Measurements from ENCODE around the gene ANXA5.

ANXA5 gene

DNA sequence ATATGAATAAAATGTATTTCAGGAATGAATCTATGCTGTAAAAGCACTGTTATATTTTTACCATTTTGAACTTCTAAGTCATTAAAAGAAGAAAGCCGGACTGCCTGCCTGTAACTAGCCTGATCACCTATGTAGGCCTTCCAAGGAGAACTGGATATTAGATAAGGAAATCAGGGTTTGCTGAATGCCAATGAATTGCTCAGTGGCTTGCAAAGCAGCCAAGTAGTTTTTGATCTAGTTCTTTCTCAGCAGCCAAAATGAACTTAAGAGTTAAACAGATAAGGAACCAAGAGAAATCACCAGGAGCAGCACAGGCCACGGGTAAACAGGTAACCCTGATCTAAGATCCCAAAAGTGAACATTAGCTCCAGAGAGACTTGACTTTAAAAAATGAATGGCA is 3.3 kb downstream of the ANXA5 start:
- Histone ChIP-seq H3K27ac (no peak overlapping the region), H3K4me3 (ENCODE audit: low read depth, low read length) (no peak overlapping the region)

GRCh38 chr4:121692261-121692660 is 4.5 kb downstream of the ANXA5 start:
- TF ChIP-seq CTCF (IDR thresholded peaks at IDR 0.05) = no peak
- Histone ChIP-seq H3K9ac (no peak overlapping the region), H3K79me2 (no peaks in the 10 kb centered on the region), H3K4me2 (ENCODE audit: low read length) (no peak overlapping the region), H3K27me3 (ENCODE audit: control insufficient read depth, insufficient read depth, low read length) (no peaks in the 10 kb centered on the region), H3K4me1 (peaks cover 7% of the 10 kb centered on the region), H3K27ac (no peak overlapping the region), H3K9me3 (ENCODE audit: control insufficient read depth, low read length) (no peaks in the 10 kb centered on the region), H2AFZ (no peak overlapping the region), H3K4me3 (ENCODE audit: low read depth, low read length) (no peak overlapping the region), H3K36me3 (ENCODE audit: control insufficient read depth, insufficient read depth, low read length) (no peaks in the 10 kb centered on the region)

More for the DNA sequence above, 3.3 kb downstream of the ANXA5 start:
- Histone ChIP-seq H3K27me3 (ENCODE audit: control insufficient read depth, insufficient read depth, low read length) (no peaks in the 10 kb centered on the region), H3K36me3 (ENCODE audit: control insufficient read depth, insufficient read depth, low read length) (no peaks in the 10 kb centered on the region), H3K9ac (no peak overlapping the region), H3K79me2 (no peaks in the 10 kb centered on the region), H3K4me2 (ENCODE audit: low read length) (no peak overlapping the region), H3K4me1 (peaks cover 7% of the 10 kb centered on the region), H2AFZ (no peak overlapping the region), H3K9me3 (ENCODE audit: control insufficient read depth, low read length) (no peaks in the 10 kb centered on the region)
- no peak for TF ChIP-seq CTCF (IDR thresholded peaks at IDR 0.05)

GRCh38 chr4:121690001-121690400 is 6.8 kb downstream of the ANXA5 start:
- H2AFZ ChIP-seq = no peak overlapping the region
- H3K9ac ChIP-seq = no peak overlapping the region
- no peak overlapping the region for H3K4me2 ChIP-seq (ENCODE audit: low read length)
- peaks cover 4% of the 10 kb centered on the region for H3K4me1 ChIP-seq
- H3K4me3 ChIP-seq (ENCODE audit: low read depth, low read length) = no peak overlapping the region
- H3K9me3 ChIP-seq (ENCODE audit: control insufficient read depth, low read length) = no peaks in the 10 kb centered on the region
- no peaks in the 10 kb centered on the region for H3K79me2 ChIP-seq
- H3K27me3 ChIP-seq (ENCODE audit: control insufficient read depth, insufficient read depth, low read length) = no peaks in the 10 kb centered on the region
- TF ChIP-seq CTCF (IDR thresholded peaks at IDR 0.05) = no peak
- no peaks in the 10 kb centered on the region for H3K36me3 ChIP-seq (ENCODE audit: control insufficient read depth, insufficient read depth, low read length)
- no peak overlapping the region for H3K27ac ChIP-seq

- Histone ChIP-seq H3K9ac (no peak overlapping the region), H3K9me3 (ENCODE audit: control insufficient read depth, low read length) (no peaks in the 10 kb centered on the region), H3K27ac (no peak overlapping the region), H3K36me3 (ENCODE audit: control insufficient read depth, insufficient read depth, low read length) (no peaks in the 10 kb centered on the region), H2AFZ (no peak overlapping the region), H3K4me3 (ENCODE audit: low read depth, low read length) (no peak overlapping the region), H3K79me2 (no peaks in the 10 kb centered on the region), H3K27me3 (ENCODE audit: control insufficient read depth, insufficient read depth, low read length) (no peaks in the 10 kb centered on the region), H3K4me2 (ENCODE audit: low read length) (no peak overlapping the region), H3K4me1 (peaks cover 4% of the 10 kb centered on the region)
- no peak for TF ChIP-seq CTCF (IDR thresholded peaks at IDR 0.05)
Observed at GRCh38 chr4:121688701-121689100, 8.1 kb downstream of the ANXA5 start.

GRCh38 chr4:121688261-121688660 is 8.5 kb downstream of the ANXA5 start:
- Histone ChIP-seq H3K27me3 (ENCODE audit: control insufficient read depth, insufficient read depth, low read length) (no peaks in the 10 kb centered on the region), H3K4me3 (ENCODE audit: low read depth, low read length) (no peak overlapping the region), H3K9me3 (ENCODE audit: control insufficient read depth, low read length) (no peaks in the 10 kb centered on the region), H3K4me1 (peaks cover 4% of the 10 kb centered on the region), H3K79me2 (no peaks in the 10 kb centered on the region), H3K36me3 (ENCODE audit: control insufficient read depth, insufficient read depth, low read length) (no peaks in the 10 kb centered on the region), H3K9ac (no peak overlapping the region), H2AFZ (no peak overlapping the region), H3K27ac (no peak overlapping the region), H3K4me2 (ENCODE audit: low read length) (no peak overlapping the region)
- TF ChIP-seq CTCF (IDR thresholded peaks at IDR 0.05) = no peak

Measured in parathyroid adenoma (tissue), 2 donors.